Left cardiac atrium (tissue), 2 donors: ENCODE data around the gene HPDL. TPM values are rescaled to one million over a fixed set of nuclear protein-coding genes. Genes with fewer than 3 reads are reported as not detected.

Source experiments
- total RNA-seq, 2 donors: library from RNA; stranded (reverse); fragmentation: NEBNext Ultra II Directional; extraction: Animal tissue kit (Norgen Biotek cat#: 25700); gene quantifications; one replicate each; pipeline ENCODE4 v1.2.1, GENCODE V29; 2021
- donor health status: DM: no; HTN: yes; CAD: no; lungs with severe emphysema.
- donor health status: DM: yes; HTN: yes; CAD: no.

The HPDL gene
- total RNA-seq, 2 donors from 2014 or later = 0.27 to 0.50 TPM

Other genes starting within 250 kb of the HPDL start
- gene ZSWIM5, start 120.3 kb upstream of the HPDL start, total RNA-seq = 1 to 10 TPM; 1.3 to 1.5 TPM
- 1 to 10 TPM; 5.4 to 6.6 TPM for gene TOE1, start 13.3 kb downstream of the HPDL start, total RNA-seq
- 10 to 100 TPM in 1 of 2 donors, 1 to 10 TPM in 1; 9.1 to 11.0 TPM for gene MUTYH, start 13.5 kb downstream of the HPDL start, total RNA-seq
- gene TESK2, start 164.3 kb downstream of the HPDL start, total RNA-seq = 1 to 10 TPM; 1.4 to 2.8 TPM
- 1 to 10 TPM; 2.2 to 2.7 TPM for gene CCDC163, start 173.2 kb downstream of the HPDL start, total RNA-seq
- 10 to 100 TPM; 19.5 to 23.4 TPM for gene MMACHC, start 173.4 kb downstream of the HPDL start, total RNA-seq
- gene PRDX1, start 195.0 kb downstream of the HPDL start, total RNA-seq = 100 to 1,000 TPM; 599 to 604 TPM
- 100 to 1,000 TPM in 1 of 2 donors, 10 to 100 TPM in 1; 96.8 to 103 TPM for gene AKR1A1, start 223.9 kb downstream of the HPDL start, total RNA-seq